Epithelial cell of esophagus (primary cell): ENCODE data around the gene DRC1.

Source experiments
- DNase-seq: peaks from one replicate; pipeline ENCODE4 v3.0.0; 2010; ENCODE audit warnings: low read depth
- H3K4me3 ChIP-seq: 2 replicates; pipeline ENCODE4 v1.5.1; 2011; ENCODE audit warnings: mild to moderate bottlenecking, low read length, control low read depth
- TF ChIP-seq, protein P1 (sequence below): IDR thresholded peaks from 2 replicates; pipeline ENCODE4 v1.5.1; 2011; ENCODE audit warnings: low read depth, mild to moderate bottlenecking, low read length, control low read depth, inconsistent platforms; ENCODE audit not compliant: insufficient read depth; ENCODE audit errors: missing control alignments

DRC1 gene

DNA sequence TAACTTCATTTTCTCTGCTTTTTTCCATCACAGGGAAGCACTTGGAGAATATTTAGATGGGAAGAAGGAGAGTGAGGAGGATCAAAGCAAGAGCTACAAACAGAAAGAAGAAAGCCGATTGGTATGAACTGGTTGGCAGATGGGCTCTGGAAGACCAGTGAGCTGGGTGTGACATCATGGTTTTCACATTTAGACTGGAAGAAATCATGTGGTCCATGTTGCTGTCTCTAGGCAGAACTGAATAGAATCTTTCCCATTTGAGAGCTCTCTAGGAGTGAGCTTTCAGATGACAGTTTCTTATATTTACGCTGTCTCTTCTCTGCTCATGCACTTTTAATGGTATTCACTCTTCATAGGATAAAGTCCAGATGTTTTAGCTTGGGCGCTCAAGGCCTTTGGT lies 12.6 kb downstream of the DRC1 start:
- DNase-seq = no peak
- TF ChIP-seq, protein P1, sequence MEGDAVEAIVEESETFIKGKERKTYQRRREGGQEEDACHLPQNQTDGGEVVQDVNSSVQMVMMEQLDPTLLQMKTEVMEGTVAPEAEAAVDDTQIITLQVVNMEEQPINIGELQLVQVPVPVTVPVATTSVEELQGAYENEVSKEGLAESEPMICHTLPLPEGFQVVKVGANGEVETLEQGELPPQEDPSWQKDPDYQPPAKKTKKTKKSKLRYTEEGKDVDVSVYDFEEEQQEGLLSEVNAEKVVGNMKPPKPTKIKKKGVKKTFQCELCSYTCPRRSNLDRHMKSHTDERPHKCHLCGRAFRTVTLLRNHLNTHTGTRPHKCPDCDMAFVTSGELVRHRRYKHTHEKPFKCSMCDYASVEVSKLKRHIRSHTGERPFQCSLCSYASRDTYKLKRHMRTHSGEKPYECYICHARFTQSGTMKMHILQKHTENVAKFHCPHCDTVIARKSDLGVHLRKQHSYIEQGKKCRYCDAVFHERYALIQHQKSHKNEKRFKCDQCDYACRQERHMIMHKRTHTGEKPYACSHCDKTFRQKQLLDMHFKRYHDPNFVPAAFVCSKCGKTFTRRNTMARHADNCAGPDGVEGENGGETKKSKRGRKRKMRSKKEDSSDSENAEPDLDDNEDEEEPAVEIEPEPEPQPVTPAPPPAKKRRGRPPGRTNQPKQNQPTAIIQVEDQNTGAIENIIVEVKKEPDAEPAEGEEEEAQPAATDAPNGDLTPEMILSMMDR = no peak
- H3K4me3 ChIP-seq = no peak overlapping the region

DNA sequence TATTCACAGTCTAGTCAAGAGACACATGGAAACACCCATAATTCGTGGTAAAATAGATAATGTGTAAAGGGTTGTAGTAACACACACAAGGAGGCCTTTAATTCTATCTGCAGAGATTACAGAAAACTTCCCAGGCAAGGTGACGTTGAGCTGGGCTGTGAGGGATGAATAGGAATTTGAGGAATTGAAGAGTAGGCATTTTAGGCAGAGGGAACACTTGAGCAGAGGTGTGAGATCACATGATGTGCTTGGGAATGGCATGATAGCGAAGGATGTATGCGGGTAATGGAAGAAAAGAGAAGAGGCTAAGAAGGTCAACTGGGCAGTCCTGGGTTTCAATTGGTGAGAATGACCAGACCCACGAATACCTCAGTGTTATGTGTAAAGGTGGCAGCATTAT lies 20.2 kb downstream of the DRC1 start:
- no peak overlapping the region for H3K4me3 ChIP-seq
- DNase-seq = no peak
- TF ChIP-seq, protein P1 = no peak

DNA sequence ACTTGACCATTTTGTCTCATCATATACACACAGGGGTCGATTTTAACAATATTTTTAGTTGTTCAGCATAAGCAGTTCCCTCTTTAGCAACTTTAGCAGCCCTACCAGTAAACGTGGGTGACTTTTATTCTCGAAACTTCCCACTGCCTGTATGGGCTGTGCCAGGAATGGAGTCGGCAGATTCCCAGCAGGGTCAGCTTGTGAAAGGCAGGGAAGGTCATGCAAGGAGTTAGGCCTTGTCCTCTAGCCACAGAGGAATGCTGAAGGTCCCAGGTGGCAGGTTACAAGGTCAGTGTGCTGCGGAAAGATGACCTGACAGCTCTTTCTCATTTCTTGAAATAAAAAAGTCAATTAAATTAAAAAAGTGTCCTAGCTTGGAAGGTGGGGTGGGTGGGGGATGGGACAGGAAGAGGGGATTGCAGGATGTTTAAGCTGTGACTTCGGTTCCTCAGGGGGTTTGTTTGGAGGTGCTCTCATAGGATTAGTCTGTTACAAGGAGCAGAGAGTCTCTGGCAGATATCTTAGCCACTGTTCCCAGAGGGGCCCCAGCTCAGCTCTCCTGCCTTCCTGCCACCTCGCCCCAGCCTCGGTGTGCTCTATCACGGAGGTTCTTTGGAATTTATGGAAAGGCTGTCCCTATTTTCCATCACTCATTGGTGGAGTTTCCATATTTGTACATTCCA lies 21.4 kb downstream of the DRC1 start:
- DNase-seq = no peak

DNA sequence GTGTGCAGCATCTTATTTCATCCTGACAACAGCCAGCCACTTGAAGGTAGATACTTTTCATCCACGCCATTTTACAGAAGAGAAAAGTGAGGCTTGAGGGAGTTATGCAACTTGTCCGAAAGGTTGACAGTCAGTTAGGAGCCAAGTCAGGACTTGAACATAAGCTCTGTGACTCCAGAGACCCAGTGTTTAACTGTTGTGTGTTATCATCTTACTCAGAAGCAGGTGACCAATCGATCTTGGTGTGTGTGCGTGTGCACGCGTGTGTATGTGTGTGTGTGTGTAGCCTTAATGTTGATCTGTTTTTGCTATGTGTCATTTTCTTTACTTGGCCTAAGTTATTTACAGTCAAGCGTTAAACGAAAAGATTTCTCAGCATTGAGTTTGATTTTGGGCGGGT lies 22.0 kb downstream of the DRC1 start:
- TF ChIP-seq, protein P1 = no peak
- no peak overlapping the region for H3K4me3 ChIP-seq
- DNase-seq = no peak

More for the DNA sequence above, 21.4 kb downstream of the DRC1 start:
- no peak overlapping the region for H3K4me3 ChIP-seq
- TF ChIP-seq, protein P1 = no peak

DNA sequence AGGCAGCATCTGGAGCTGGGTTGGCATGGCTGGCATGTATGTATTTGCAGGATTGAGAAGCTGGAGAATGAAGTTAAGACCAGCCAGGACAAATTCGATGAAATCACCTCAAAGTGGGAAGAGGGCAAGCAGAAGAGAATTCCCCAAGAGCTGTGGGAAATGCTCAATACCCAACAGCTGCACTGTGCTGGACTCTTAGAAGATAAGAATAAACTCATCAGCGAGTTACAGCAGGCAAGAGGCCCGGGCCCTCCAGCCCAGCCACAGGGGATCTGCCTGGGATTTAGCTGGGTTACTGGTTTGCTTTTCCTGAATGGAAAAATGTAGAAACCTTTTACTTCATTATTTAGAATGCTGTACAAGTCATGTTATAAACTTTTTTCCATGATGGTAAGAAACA lies 22.5 kb downstream of the DRC1 start:
- TF ChIP-seq, protein P1 = no peak
- no peak overlapping the region for H3K4me3 ChIP-seq
- no peak for DNase-seq

DNA sequence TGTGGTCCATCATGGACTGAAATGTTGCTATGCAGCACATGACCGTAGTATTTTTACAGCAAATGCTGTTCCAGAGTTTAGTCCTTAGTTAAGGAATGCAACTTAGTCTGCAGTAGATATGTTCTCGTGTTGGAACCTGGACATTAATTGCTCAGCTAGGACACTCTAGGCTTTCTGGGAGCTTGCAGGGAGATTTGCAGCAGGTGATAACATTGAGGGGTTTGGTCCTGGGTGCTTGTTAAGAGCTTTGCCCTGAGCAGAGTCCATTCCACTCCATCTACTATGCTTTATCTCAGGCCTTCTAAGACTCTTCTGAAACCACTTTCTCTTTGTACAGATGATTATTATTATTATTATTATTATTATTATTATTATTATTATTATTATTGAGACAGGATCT lies 27.1 kb downstream of the DRC1 start:
- DNase-seq = no peak
- no peak overlapping the region for H3K4me3 ChIP-seq
- TF ChIP-seq, protein P1 = no peak
